ENCODE data around the gene NCAM2.
"Not testable (repeated sequence)": the region's sequence is repeated elsewhere in the genome, so short reads cannot be mapped to it uniquely, and the experiment has no call there.

Gene NCAM2

GRCh38 chr21:21301013-21301412, 302.8 kb downstream of the NCAM2 start:
- no peak for DNase-seq (ENCODE audit: low read depth, low spot score)

- no peak for DNase-seq (ENCODE audit: low read depth, low spot score)
Measured at GRCh38 chr21:21309510-21309909, 311.3 kb downstream of the NCAM2 start.

DNA sequence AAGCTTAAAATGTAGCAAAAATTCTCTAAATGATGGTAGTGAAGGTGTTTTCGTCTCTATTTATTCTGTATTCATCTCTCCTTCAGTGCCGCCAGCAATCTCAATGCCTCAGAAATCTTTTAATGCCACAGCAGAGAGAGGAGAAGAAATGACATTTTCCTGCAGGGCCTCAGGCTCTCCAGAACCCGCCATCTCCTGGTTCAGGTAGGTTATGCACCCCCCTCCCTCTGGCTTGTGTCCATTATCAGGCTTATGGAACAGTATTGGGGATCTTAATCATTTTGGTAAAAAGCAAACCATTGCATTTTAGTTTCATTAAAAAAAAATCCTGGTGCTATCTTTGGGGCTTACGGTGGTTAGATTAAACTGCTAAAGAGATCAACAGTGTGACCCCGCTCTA, 326.1 kb downstream of the NCAM2 start:
- no peak for DNase-seq (ENCODE audit: low read depth, low spot score)

DNA sequence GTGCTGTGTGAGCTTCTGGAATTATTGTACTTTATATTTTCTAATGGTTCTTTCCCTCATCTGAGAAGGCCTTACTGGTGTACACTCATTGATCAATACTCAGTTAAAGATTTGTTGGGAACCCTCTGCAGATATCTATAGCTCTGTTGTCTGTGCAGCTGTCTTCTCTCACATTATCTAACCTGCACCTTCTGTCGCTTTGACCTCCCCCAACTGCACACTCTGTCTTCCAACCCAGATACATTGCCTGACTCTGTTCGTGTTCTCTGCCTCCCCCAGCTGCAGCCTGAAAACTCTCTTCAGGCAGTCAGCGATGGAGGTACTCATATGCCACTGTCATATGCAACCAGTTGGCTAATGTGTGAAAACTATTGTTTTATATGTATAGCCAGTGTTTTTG, 334.3 kb downstream of the NCAM2 start:
- DNase-seq (ENCODE audit: low read depth, low spot score) = no peak

DNA sequence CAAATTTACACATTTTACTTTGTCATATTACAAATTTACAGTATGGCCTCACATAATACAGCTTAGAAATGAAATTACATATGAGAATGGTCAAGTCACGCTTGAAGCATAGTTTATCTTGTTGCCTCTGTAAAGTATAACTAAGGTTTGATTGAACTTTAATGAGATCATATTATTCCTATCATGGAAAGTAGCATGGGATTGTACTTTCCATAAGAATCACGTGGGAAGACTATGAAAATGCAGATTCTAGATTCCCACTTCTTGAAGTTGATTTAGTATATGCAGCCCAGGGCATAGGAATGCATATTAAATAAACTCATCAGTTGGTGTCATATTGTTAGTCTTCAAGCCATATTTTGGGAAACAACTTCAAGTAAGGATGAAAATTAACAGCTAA, 342.8 kb downstream of the NCAM2 start:
- no peak for DNase-seq (ENCODE audit: low read depth, low spot score)

DNA sequence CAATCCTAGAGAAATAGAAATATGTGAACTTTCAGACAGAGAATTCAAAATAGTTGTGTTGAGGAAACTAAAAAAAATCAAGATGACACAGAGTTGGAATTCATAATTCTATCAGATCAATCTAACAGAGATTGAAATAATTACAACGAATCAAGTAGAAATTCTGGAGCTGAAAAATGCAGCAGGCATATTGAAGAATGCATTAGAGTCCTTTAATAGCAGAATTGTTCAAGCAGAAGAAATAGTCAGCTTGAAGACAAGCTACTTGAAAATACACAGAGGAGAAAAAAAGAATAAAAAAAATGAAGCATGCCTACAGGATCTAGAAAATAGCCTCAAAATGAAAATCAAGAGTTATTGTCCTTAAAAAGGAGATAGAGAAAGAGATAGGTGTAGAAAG, 347.1 kb downstream of the NCAM2 start:
- no peak for DNase-seq (ENCODE audit: low read depth, low spot score)

- no peak for DNase-seq (ENCODE audit: low read depth, low spot score)
Measured at GRCh38 chr21:21345872-21346271, 347.7 kb downstream of the NCAM2 start.

DNA sequence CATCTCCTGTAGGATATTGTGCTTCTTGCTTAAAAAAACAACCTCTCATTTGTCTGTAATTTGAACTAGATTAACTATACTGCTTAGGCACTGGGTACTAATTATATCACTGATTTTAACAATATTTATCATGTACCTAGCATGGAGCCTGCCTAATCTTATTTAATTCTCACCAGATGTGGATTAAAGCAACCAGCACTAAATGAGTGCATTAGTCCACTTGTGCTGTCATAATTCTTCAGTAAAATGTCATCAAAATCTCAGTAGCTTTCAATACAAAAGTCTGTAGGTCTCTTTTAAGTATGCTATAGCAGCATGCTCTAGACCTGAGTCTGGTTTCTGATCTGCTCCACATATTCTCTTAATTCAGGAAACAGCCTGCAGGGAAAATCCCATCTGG, 368.1 kb downstream of the NCAM2 start:
- DNase-seq (ENCODE audit: low read depth, low spot score) = no peak

- DNase-seq (ENCODE audit: low read depth, low spot score) = no peak
Measured at GRCh38 chr21:21367583-21367982, 369.4 kb downstream of the NCAM2 start.

DNA sequence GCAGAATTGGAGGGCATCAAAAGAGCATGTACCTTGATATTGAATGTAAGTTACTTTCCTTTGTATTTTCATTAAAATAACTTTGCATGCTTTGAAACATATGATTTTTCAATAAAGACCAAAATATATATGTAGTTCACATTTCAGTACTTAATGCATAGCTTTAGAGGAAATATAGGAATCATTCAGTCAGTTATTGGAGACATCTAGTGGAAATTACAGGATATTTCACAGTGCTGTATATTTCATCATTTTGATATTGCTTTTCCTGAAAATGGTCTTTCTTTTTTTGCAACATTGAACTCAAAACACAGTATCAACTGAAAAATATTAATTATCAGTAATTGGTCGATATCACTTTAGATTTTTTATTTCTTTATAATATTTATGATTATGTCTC, 375.8 kb downstream of the NCAM2 start:
- no peak for DNase-seq (ENCODE audit: low read depth, low spot score)

- DNase-seq (ENCODE audit: low read depth, low spot score) = no peak
Measured at GRCh38 chr21:21383126-21383525, 384.9 kb downstream of the NCAM2 start.

GRCh38 chr21:21384977-21385376, 386.8 kb downstream of the NCAM2 start:
- no peak for DNase-seq (ENCODE audit: low read depth, low spot score)

DNA sequence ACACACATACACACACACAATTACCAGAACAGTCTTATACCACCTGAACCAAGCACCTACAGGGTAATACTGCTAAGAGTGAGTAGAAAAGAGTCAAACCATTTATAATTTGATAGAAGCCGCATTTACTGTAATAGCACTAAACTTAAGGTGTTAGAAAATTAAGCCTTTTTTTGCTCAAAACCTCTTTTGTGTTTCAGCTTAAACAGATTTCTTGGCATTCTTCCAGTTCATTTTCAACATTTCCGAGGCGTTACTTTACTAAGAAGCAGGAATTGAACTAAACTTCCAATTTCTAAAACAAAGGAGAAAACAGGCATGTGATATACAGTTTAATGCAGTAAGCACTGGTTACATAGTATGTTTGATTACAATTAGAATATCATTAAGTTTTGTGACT, 387.2 kb downstream of the NCAM2 start:
- no peak for DNase-seq (ENCODE audit: low read depth, low spot score)

DNA sequence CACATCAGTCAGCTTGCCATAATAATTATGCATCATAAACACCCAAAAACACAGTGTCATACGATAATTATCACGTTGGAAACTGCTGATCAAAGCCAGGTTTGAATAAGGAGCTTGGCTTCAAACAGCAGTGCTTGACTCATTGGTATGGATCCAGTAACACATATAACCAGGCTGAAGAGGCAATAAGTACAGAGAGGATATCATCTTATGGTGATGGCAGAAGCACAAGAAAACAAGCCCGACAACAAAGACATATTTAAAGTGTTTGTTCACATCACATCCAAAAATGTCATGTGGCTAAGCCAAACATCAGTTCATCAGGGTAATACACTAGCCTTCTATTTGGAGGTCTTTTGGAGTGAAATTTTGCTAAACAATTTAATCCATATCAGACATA, 389.7 kb downstream of the NCAM2 start:
- DNase-seq (ENCODE audit: low read depth, low spot score) = no peak

DNA sequence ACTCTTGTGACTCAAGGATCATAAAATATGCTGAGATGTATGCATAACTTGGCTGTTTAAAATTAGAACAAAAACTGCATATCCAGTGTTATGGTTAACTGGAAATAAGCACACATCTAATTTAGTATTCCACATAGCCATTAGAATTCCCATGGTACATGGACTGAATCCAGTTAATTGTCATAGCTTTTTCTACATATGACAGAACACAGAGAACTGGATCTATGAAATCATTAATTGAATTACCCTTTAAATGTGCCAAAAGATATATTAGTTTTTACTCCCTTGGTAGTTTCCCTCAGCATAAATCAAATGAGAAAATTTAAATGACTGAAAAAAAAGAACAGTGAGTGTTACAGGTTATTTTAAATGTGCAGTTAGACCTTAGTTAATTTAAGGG, 395.9 kb downstream of the NCAM2 start:
- DNase-seq (ENCODE audit: low read depth, low spot score) = no peak

GRCh38 chr21:21396424-21396823, 398.2 kb downstream of the NCAM2 start:
- DNase-seq (ENCODE audit: low read depth, low spot score) = no peak

DNA sequence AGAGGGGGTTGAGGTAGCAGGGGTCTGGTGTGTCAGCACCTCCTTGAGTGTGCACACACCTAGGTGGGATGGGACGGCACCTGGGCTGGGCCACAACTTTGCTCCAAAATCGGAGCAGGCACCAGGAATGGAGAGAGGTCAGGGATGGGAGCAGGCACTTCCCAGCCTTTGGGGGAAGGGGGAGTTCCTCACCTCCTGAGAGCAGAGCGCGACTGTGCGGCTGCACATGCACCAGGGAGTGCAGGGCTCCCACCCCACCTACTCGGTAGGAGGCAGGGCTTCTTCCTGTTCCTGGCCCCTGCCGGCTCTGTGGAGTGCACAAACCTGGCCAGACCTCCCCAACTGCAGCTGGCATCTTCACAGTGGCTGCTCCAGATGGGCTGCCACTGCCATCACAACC, 399.3 kb downstream of the NCAM2 start:
- DNase-seq (ENCODE audit: low read depth, low spot score) = no peak

GRCh38 chr21:21401444-21401843, 403.2 kb downstream of the NCAM2 start:
- no peak for DNase-seq (ENCODE audit: low read depth, low spot score)

DNA sequence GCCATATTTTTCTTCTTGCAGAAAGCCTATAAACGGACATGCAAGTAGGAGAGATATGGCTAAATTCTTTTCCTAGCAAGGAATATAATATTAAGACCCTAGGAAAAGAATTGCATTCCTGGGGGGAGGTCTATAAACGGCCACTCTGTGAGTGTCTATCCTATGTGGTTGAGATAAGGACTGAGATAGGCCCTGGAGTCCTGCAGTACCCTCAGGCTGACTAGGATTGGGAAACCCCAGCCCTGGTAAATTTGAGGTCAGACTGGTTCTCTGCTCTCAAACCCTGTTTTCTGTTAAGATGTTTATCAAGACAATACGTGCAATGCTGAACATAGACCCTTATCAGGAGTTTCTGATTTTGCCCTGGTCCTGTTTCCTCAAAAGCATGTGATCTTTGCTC, 404.0 kb downstream of the NCAM2 start:
- not testable (repeated sequence) for DNase-seq (ENCODE audit: low read depth, low spot score)

DNA sequence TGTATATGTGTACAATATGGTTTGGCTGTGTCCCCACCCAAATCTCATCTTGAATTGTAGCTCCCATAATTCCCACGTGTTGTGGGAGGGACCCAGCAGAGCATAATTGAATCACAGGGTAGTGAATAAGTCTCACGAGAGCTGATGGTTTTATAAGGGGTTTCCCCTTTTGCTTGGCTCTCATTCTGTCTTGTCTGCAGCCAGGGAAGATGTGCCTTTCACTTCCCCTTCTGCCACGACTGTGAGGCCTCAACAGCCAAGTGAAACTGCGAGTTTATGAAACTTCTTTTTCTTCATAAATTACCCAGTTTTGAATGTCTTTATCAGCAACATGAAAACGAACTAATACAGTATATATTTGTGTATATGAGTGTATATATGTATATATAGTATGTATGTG, 406.1 kb downstream of the NCAM2 start:
- DNase-seq (ENCODE audit: low read depth, low spot score) = not testable (repeated sequence)

- DNase-seq (ENCODE audit: low read depth, low spot score) = no peak
Measured at GRCh38 chr21:21406921-21407320, 408.7 kb downstream of the NCAM2 start.

DNA sequence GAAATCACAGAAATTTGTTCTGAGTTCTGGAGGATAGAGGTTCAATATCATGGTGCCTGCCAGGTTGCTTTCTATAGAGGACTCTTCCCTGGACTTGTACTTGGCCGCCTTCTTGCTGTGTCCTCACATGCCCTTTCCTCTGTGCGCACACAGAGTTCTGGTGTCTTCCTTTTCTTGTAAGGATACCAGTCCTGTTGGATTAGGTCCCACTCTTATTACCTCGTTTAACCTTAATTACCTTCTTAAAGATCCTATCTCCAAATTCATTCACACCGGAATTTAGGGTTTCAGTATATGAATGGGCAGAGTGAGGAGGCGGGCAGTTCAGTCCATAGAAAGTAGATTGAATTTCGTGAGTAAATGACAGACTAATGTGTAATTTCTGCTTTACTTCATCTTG, 413.9 kb downstream of the NCAM2 start:
- no peak for DNase-seq (ENCODE audit: low read depth, low spot score)

DNA sequence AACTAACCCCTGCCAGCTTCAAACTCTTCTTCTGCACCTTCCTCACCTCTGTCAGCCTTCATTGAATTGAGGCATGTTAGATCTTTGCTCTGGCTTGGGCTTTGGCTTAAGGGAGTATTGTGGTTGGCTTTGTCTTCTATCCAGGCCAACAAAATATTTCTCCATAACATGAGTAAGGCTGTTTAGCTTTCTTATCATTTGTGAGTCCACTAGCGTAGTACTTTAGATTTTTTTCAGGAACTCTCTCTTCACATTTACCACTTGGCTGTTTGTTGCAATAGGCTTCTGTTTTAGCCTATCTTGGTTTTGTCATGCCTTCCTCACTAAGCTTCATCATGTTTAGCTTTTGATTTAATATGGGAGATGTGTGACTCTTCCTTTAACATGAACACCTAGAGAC, 417.5 kb downstream of the NCAM2 start:
- DNase-seq (ENCODE audit: low read depth, low spot score) = no peak

- DNase-seq (ENCODE audit: low read depth, low spot score) = no peak
Measured at GRCh38 chr21:21434944-21435343, 436.7 kb downstream of the NCAM2 start.

GRCh38 chr21:21436012-21436534, 437.9 kb downstream of the NCAM2 start:
- DNase-seq (ENCODE audit: low read depth, low spot score) = no peak

Data from activated naive CD8-positive, alpha-beta T cell treated with anti-CD3 and anti-CD28 coated beads, Interleukin-2, amount 50 U/mL, for 16 hours (primary cell).